H1 (cell line): Measurements from ENCODE around the gene SLC23A2. TPM values are rescaled to one million over a fixed set of nuclear protein-coding genes. Genes with fewer than 3 reads are reported as not detected.

ENCODE experiments used
- CTCF ChIA-PET: fragments of 300-600 bp; sonication (Branson Sonifier 250); formaldehyde crosslinking; loops from one replicate; lab custom pipeline; 2021; ENCODE audit not compliant: partially characterized antibody; lab: Charles Lee
- POLR2A ChIA-PET: fragments of 300-600 bp; sonication (Branson Sonifier 250); formaldehyde crosslinking; loops from one replicate; lab custom pipeline; 2021; ENCODE audit warnings: inconsistent platforms; ENCODE audit not compliant: partially characterized antibody; lab: Charles Lee
- DNase-seq, 2 experiments: peaks; one replicate each; pipeline versions ENCODE4 v3.0.0 to v3.0.0-alpha.2; 2010 to 2022; ENCODE audit warnings: low spot score in 2 of 2, low read depth in 1 of 2, mixed read lengths in 1 of 2
- FAIRE-seq: peaks from 2 replicates; lab custom pipeline; 2011; peaks lifted over from hg19 to GRCh38; lab: Jason Lieb, UNC
- H2AFZ ChIP-seq: 2 replicates; pipeline ENCODE4 v1.8.1; 2012; ENCODE audit warnings: low read length, inconsistent platforms
- H2AK5ac ChIP-seq: 2 replicates; pipeline ENCODE4 v1.6.1; 2013; ENCODE audit warnings: low read depth, low read length
- H2BK120ac ChIP-seq: replicated peaks from 2 replicates; pipeline ENCODE3; 2013; ENCODE audit warnings: low read depth, low read length, inconsistent platforms
- H2BK12ac ChIP-seq: 2 replicates; pipeline ENCODE4 v1.6.1; 2013; ENCODE audit warnings: low read depth, low read length
- H2BK15ac ChIP-seq: 2 replicates; pipeline ENCODE4 v1.6.1; 2013; ENCODE audit warnings: low read length
- H2BK20ac ChIP-seq: 2 replicates; pipeline ENCODE4 v1.6.1; 2013; ENCODE audit warnings: low read length
- H2BK5ac ChIP-seq: 2 replicates; pipeline ENCODE4 v1.6.1; 2013; ENCODE audit warnings: low read depth, low read length
- H3K14ac ChIP-seq: 2 replicates; pipeline ENCODE4 v1.6.1; 2013; ENCODE audit warnings: inconsistent platforms; ENCODE audit not compliant: insufficient read length
- H3K18ac ChIP-seq: 2 replicates; pipeline ENCODE4 v1.6.1; 2013; ENCODE audit warnings: low read length; ENCODE audit errors: extremely low read depth
- H3K23ac ChIP-seq: 2 replicates; pipeline ENCODE4 v1.6.1; 2013; ENCODE audit warnings: inconsistent platforms; ENCODE audit not compliant: insufficient read length
- H3K23me2 ChIP-seq: 2 replicates; pipeline ENCODE4 v1.6.1; 2013; ENCODE audit warnings: low read depth, low read length
- H3K27ac ChIP-seq: 2 replicates; pipeline ENCODE4 v1.6.1; 2011; ENCODE audit warnings: low read depth, low read length, inconsistent platforms
- H3K27me3 ChIP-seq, 4 experiments: replicated peaks in 1 of 4; 1 replicate in 1 of 4; 2 replicates in 3 of 4; pipeline versions ENCODE4 v1.6.1 to v1.8.1; 2011 to 2013; ENCODE audit warnings: low read length in 3 of 4, mild to moderate bottlenecking in 3 of 4, inconsistent platforms in 2 of 4, mixed read lengths in 2 of 4, moderate library complexity in 1 of 4; ENCODE audit not compliant: control insufficient read depth in 3 of 4, insufficient read depth in 3 of 4; ENCODE audit errors: extremely low read depth in 1 of 4
- H3K36me3 ChIP-seq, 4 experiments: 2 replicates each; pipeline versions ENCODE4 v1.6.1 to v1.8.1; 2011 to 2013; ENCODE audit warnings: mild to moderate bottlenecking in 4 of 4, low read length in 3 of 4, moderate library complexity in 2 of 4, control low read depth in 1 of 4, inconsistent platforms in 1 of 4; ENCODE audit not compliant: insufficient read depth in 4 of 4, control insufficient read depth in 2 of 4
- H3K4ac ChIP-seq: replicated peaks from 2 replicates; pipeline ENCODE3; 2013; ENCODE audit warnings: low read length, low read depth, mixed read lengths, inconsistent platforms; ENCODE audit not compliant: insufficient read length
- H3K4me1 ChIP-seq, 4 experiments: replicated peaks in 1 of 4; 1 replicate in 1 of 4; 2 replicates in 3 of 4; pipeline versions ENCODE4 v1.6.1 to v1.8.1; 2011 to 2013; ENCODE audit warnings: low read length in 3 of 4, inconsistent platforms in 2 of 4, mixed read lengths in 1 of 4; ENCODE audit not compliant: insufficient read depth in 4 of 4, control insufficient read depth in 3 of 4
- H3K4me2 ChIP-seq, 2 experiments: 2 replicates each; pipeline versions ENCODE4 v1.6.1 to v1.8.1; 2011 to 2013; ENCODE audit warnings: low read depth in 2 of 2, low read length in 2 of 2, control low read depth in 1 of 2, inconsistent platforms in 1 of 2, mild to moderate bottlenecking in 1 of 2; ENCODE audit not compliant: insufficient read depth in 1 of 2
- H3K4me3 ChIP-seq, 4 experiments: fragments of 200-600, 300-600 bp in 1 of 4; sonication (generic), shearing (Covaris generic), sonication (Bioruptor Twin) in 1 of 4; 2 replicates each; pipeline versions ENCODE4 v1.5.1 to v1.8.1; 2011 to 2016; ENCODE audit warnings: low read length in 4 of 4, low read depth in 3 of 4, control low read depth in 2 of 4, inconsistent platforms in 2 of 4, mild to moderate bottlenecking in 2 of 4, mixed read lengths in 1 of 4, moderate library complexity in 1 of 4; ENCODE audit not compliant: insufficient read depth in 2 of 4; ENCODE audit errors: extremely low read depth in 1 of 4
- H3K56ac ChIP-seq: replicated peaks from 2 replicates; pipeline ENCODE3; 2013; ENCODE audit warnings: low read depth, mild to moderate bottlenecking, mixed read lengths, low read length, inconsistent platforms; ENCODE audit not compliant: insufficient read length
- H3K79me1 ChIP-seq: 2 replicates; pipeline ENCODE4 v1.6.1; 2013; ENCODE audit warnings: low read depth, low read length, control low read depth
- H3K79me2 ChIP-seq, 2 experiments: 2 replicates each; pipeline versions ENCODE4 v1.6.1 to v1.8.1; 2012 to 2013; ENCODE audit warnings: low read length in 2 of 2, mild to moderate bottlenecking in 2 of 2, inconsistent platforms in 1 of 2; ENCODE audit not compliant: insufficient read depth in 2 of 2, control insufficient read depth in 1 of 2
- H3K9ac ChIP-seq, 4 experiments: replicated peaks in 1 of 4; 1 replicate in 1 of 4; 2 replicates in 3 of 4; pipeline versions ENCODE4 v1.6.1 to v1.8.1; 2011 to 2013; ENCODE audit warnings: low read depth in 3 of 4, low read length in 3 of 4, control low read depth in 2 of 4, mild to moderate bottlenecking in 2 of 4, moderate library complexity in 2 of 4, inconsistent platforms in 1 of 4; ENCODE audit errors: extremely low read depth in 1 of 4
- H3K9me3 ChIP-seq, 2 experiments: 2 replicates each; pipeline versions ENCODE4 v1.6.1 to v1.8.1; 2012 to 2013; ENCODE audit warnings: mild to moderate bottlenecking in 2 of 2, moderate library complexity in 2 of 2, control low read depth in 1 of 2, inconsistent platforms in 1 of 2, low read depth in 1 of 2, low read length in 1 of 2, mixed read lengths in 1 of 2; ENCODE audit not compliant: insufficient read depth in 2 of 2
- H4K20me1 ChIP-seq, 2 experiments: replicated peaks in 1 of 2; 2 replicates each; pipeline versions ENCODE3 to v1.8.1; 2011 to 2013; ENCODE audit warnings: inconsistent platforms in 2 of 2, low read length in 2 of 2, mild to moderate bottlenecking in 1 of 2; ENCODE audit not compliant: insufficient read depth in 2 of 2, control insufficient read depth in 1 of 2
- H4K5ac ChIP-seq: 2 replicates; pipeline ENCODE4 v1.6.1; 2013; ENCODE audit warnings: low read length, low read depth, mixed read lengths, inconsistent platforms; ENCODE audit not compliant: insufficient read length
- H4K8ac ChIP-seq: 2 replicates; pipeline ENCODE4 v1.8.0; 2013; ENCODE audit warnings: mild to moderate bottlenecking, moderate library complexity, low read length, inconsistent platforms; ENCODE audit not compliant: insufficient read depth; ENCODE audit errors: extremely low read depth
- H4K91ac ChIP-seq: replicated peaks from 2 replicates; pipeline ENCODE3; 2013; ENCODE audit warnings: low read length, mixed read lengths, inconsistent platforms; ENCODE audit not compliant: insufficient read length
- ATF3 ChIP-seq: IDR thresholded peaks from 2 replicates; pipeline ENCODE4 v1.6.1; 2011; ENCODE audit warnings: low read depth, mild to moderate bottlenecking, low read length; ENCODE audit not compliant: insufficient read depth
- POU5F1 ChIP-seq: IDR thresholded peaks from 2 replicates; pipeline ENCODE4 v1.6.1; 2011; ENCODE audit warnings: low read depth, mild to moderate bottlenecking, low read length, moderate library complexity
- WGBS, 2 experiments: shearing (Covaris generic) in 1 of 2; methylation state at CpG; one replicate each; pipeline versions ENCODE4 v1.1.6 to v1.1.7; 2013 to 2015; ENCODE audit warnings: low lambda C conversion rate in 2 of 2, mixed read lengths in 2 of 2, inconsistent platforms in 1 of 2, low coverage in 1 of 2, missing lambda C conversion rate in 1 of 2; ENCODE audit not compliant: insufficient replicate concordance in 2 of 2, insufficient coverage in 1 of 2, insufficient read length in 1 of 2; ENCODE audit errors: extremely low coverage in 1 of 2, missing lambda C conversion rate in 1 of 2; 5-methylcytosine and 5-hydroxymethylcytosine counted together
- polyA plus RNA-seq, 7 experiments: library from polyadenylated mRNA; depleted of rRNA in 3 of 7; stranded (reverse) in 5 of 7; unstranded in 2 of 7; fragments of >200 nt in 5 of 7; fragments of 200-250 nt in 2 of 7; gene quantifications; 1 replicate in 5 of 7; 2 replicates in 1 of 7; 4 replicates in 1 of 7; pipeline versions ENCODE4 v1.2.1 to v1.2.3, GENCODE V29; 2011 to 2013; ENCODE audit warnings: missing spikeins in 2 of 7, mixed read lengths in 2 of 7
- total RNA-seq: library from RNA; stranded (reverse); fragmentation: NEBNext Ultra II Directional; extraction: Animal tissue kit (Norgen Biotek cat#: 25700); gene quantifications from 2 replicates; pipeline ENCODE4 v1.2.1, GENCODE V29; 2021

The SLC23A2 gene
- total and polyA plus RNA-seq, 2 of the 8 experiments (the other 6 are each of a cell fraction or from before 2014, with no cell fraction given), result 17.0 to 18.6 TPM

GRCh38 chr20:5024103-5024502, 22.8 kb upstream of the SLC23A2 start:
- Histone ChIP-seq H3K18ac (no peak overlapping the region), H4K8ac (no peak overlapping the region), H2AK5ac (no peak overlapping the region), H2BK15ac (no peak overlapping the region), H3K9ac (no peak overlapping the region), H2BK20ac (no peak overlapping the region), H3K9me3 (no peaks in the 10 kb centered on the region; a peak in 1 of 4 replicates), H3K36me3 (no peaks in the 10 kb centered on the region), H3K4me1 (no peaks in the 10 kb centered on the region), H4K91ac (no peak overlapping the region), H3K4me2 (no peak overlapping the region), H2BK12ac (no peak overlapping the region), H3K56ac (no peak overlapping the region), H3K79me1 (no peaks in the 10 kb centered on the region), H3K23me2 (no peaks in the 10 kb centered on the region), H3K27me3 (no peaks in the 10 kb centered on the region), H2BK120ac (no peak overlapping the region), H2BK5ac (no peak overlapping the region), H3K23ac (no peak overlapping the region), H3K14ac (no peak overlapping the region), H3K27ac (no peak overlapping the region), H4K20me1 (no peaks in the 10 kb centered on the region), H3K4ac (no peak overlapping the region), H4K5ac (no peak overlapping the region), H3K4me3 (no peak overlapping the region), H3K79me2 (no peaks in the 10 kb centered on the region), H2AFZ (no peak overlapping the region)
- TF ChIP-seq POU5F1, result no peak
- TF ChIP-seq ATF3, result no peak
- FAIRE-seq (no peak), DNase-seq (no peak)
- ChIA-PET POLR2A (no interaction called here), CTCF (interaction anchor here (1.3 to 1.6 kb wide), 2 partner anchors 68 to 77 kb away, joined by 3 to 4 read pairs; no protein-coding TSS in a partner anchor)
- 92% methylated on average over 6 of the region's 6 CpGs; no CpG with 5 or more reads in 1 of the 2 experiments for WGBS, 2 experiments
